Activated T-cell treated with anti-CD3 and anti-CD28 coated beads for 1 hour (primary cell): ENCODE measurements around the gene PDLIM5.

Experiments
- DNase-seq: peaks from one replicate; pipeline ENCODE4 v3.0.0-alpha.2; 2020; ENCODE audit warnings: low read depth

Gene PDLIM5

GRCh38 chr4:94700298-94700697, 248.6 kb downstream of the PDLIM5 start:
- no peak for DNase-seq

- DNase-seq = no peak
Measured at GRCh38 chr4:94701631-94702300, 250.0 kb downstream of the PDLIM5 start.

GRCh38 chr4:94711635-94712034, 259.9 kb downstream of the PDLIM5 start:
- DNase-seq = no peak

DNA sequence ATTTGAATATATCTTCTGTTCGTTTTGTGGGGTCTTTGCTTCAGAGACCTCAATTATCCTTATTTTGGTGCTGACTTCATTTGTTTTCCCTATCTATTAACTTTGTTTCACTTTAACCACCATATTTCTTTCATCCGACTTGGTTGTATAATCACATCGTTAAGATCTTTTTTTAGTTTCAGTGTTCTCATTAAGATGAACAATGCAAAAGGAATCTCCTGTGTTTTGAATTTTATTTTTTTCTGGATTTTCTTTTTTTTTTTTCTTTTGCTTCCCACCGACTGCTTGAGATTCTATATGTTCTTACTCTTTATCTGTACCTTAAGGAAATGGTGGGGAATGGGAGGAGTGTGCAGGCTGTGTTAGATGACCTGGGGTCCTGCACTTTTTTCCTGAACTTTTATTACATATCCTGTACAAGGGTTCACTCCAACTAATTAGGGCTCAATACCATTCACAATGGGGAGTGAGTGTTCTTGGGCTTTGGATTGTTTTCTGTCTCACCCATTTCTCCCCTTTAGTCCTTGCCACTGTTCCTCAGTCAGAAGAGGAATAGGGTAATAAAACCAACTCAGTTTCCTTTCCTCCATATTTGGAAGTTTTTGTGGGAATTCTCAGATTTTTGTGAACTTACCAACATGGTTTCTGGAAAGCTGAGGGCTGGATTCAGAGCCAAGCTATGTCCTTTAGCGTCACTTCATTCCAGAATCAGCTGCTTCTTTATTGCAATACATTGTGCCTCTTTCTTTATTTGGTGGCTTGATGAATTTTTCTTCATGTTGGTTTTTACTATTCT, 262.8 kb downstream of the PDLIM5 start:
- DNase-seq = no peak

- no peak for DNase-seq
Measured at GRCh38 chr4:94715726-94716125, 264.0 kb downstream of the PDLIM5 start.
